ENCODE measurements around the gene DEGS1. TPM values are rescaled to one million over a fixed set of nuclear protein-coding genes. Genes with fewer than 3 reads are reported as not detected.

DEGS1 gene
- total RNA-seq, 1 experiment from 2014 or later: 20.0 TPM

DNA sequence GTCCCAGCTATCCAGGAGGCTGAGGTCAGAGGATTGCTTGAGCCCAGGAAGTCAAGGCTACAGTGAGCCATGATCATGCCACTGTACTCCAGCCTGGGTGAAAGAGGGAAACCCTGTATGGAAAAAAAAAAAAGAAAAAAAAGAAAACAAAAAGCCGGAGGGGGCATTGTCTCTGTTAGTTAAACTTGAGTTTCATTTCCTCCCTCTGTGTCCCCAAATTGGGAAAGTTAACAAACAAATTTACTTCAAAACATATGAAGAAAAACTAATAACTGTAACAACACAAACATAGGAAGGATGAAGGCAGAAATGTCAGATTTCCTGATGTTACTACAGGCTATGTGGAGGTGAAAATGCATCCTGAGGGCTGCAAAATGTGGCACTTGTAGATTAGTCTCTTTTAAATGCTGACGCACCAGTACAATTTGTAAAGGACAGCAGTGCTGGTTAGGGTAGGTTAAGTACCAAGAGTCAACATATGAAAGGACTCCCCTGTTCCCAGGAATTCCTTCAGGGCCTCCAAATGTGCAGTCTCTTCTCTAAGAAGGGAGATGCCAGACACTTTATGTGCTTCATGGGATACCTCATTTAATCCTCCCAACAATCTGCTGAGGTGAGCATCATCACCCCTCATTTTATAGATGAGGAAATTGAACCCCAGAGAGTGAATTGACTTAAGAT is 52.9 kb downstream of the DEGS1 start:
- no peaks in the 10 kb centered on the region for H3K27me3 ChIP-seq (ENCODE audit: insufficient read depth, low read depth)
- TF ChIP-seq EZH2 (IDR thresholded peaks at IDR 0.05; ENCODE audit: low read depth): no peak
- H3F3A ChIP-seq (ENCODE audit: insufficient read depth, low read depth): no peaks in the 10 kb centered on the region
- H2AFZ ChIP-seq: no peak overlapping the region
- POLR2A ChIA-PET (ENCODE audit: unreplicated experiment): no interaction called here
- intact Hi-C loops (cut with micrococcal nuclease; ENCODE audit: unreplicated experiment): no loop called here
- H3K79me2 ChIP-seq (ENCODE audit: low read depth): no peaks in the 10 kb centered on the region
- H3K36me3 ChIP-seq (ENCODE audit: low read depth): peaks cover 9% of the 10 kb centered on the region; the same call in 1 of the 2 replicates
- no peak overlapping the region for H3K4me3 ChIP-seq
- H3K27ac ChIP-seq: no peak overlapping the region
- no peaks in the 10 kb centered on the region for H3K9me2 ChIP-seq (ENCODE audit: insufficient read depth)
- no peaks in the 10 kb centered on the region for H3K9me3 ChIP-seq (ENCODE audit: insufficient read depth, low read depth)
- CTCF ChIA-PET: interaction anchor here (0.6 kb wide), 1 partner anchor 35 kb away, joined by 3 read pairs; no protein-coding TSS in a partner anchor
- no peak for DNase-seq
- H3K4me1 ChIP-seq (replicated peaks; ENCODE audit: insufficient read depth): no peaks in the 10 kb centered on the region
- no peaks in the 10 kb centered on the region for H4K20me1 ChIP-seq (ENCODE audit: insufficient read depth)
- BruUV-seq (replicated peaks): no TSS peak
- no peak overlapping the region for H3K4me2 ChIP-seq

DNA sequence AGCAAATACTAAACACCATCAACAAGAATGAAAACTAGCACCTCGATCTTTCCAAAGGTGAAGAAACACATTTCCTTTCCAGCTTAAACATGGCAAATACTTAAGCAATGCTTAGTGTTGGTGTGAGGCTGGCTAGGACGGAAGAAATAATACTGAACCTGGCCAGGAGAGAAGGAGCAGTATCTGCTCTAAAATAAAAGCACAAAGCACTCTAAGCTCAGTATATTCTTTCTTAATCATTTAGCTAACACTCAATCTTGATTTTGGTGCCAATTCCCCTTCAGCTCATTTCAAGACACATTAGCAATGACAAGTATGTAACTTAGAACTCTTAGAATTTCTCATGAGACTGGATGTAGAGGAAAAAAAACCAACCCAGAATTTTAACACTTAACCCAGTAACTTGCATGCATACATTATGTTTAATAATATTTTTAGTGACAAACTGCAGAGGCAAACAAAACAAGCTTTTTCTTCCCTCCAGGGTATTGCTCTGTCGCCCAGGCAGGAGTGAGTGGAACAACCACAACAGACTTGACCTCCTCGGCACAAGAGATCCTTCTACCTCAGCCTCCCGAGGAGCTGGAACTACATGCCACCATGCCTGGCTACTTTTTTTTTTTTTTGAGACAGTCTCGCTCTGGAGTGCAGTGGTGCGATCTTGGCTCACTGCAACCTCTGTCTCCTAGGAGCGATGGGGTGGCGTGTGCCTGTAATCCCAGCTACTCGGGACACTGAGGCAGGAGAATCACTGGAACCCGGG is 54.3 kb downstream of the DEGS1 start:
- TF ChIP-seq EZH2 (IDR thresholded peaks at IDR 0.05; ENCODE audit: low read depth): no peak
- TF ChIP-seq, protein P1, sequence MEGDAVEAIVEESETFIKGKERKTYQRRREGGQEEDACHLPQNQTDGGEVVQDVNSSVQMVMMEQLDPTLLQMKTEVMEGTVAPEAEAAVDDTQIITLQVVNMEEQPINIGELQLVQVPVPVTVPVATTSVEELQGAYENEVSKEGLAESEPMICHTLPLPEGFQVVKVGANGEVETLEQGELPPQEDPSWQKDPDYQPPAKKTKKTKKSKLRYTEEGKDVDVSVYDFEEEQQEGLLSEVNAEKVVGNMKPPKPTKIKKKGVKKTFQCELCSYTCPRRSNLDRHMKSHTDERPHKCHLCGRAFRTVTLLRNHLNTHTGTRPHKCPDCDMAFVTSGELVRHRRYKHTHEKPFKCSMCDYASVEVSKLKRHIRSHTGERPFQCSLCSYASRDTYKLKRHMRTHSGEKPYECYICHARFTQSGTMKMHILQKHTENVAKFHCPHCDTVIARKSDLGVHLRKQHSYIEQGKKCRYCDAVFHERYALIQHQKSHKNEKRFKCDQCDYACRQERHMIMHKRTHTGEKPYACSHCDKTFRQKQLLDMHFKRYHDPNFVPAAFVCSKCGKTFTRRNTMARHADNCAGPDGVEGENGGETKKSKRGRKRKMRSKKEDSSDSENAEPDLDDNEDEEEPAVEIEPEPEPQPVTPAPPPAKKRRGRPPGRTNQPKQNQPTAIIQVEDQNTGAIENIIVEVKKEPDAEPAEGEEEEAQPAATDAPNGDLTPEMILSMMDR (conservative IDR thresholded peaks at IDR 0.05): no peak
- no peaks in the 10 kb centered on the region for H3K9me3 ChIP-seq (ENCODE audit: insufficient read depth, low read depth)
- no TSS peak for BruUV-seq (replicated peaks)
- no peaks in the 10 kb centered on the region for H3K27me3 ChIP-seq (ENCODE audit: insufficient read depth, low read depth)
- no peak for DNase-seq
- H3K4me1 ChIP-seq (replicated peaks; ENCODE audit: insufficient read depth): no peaks in the 10 kb centered on the region
- no peaks in the 10 kb centered on the region for H3F3A ChIP-seq (ENCODE audit: insufficient read depth, low read depth)
- CTCF ChIA-PET: interaction anchor here (0.6 kb wide), 1 partner anchor 23 kb away, joined by 4 read pairs; no protein-coding TSS in a partner anchor
- H2AFZ ChIP-seq: no peak overlapping the region
- H3K27ac ChIP-seq: no peak overlapping the region
- POLR2A ChIA-PET (ENCODE audit: unreplicated experiment): no interaction called here
- intact Hi-C loops (cut with micrococcal nuclease; ENCODE audit: unreplicated experiment): no loop called here
- no peaks in the 10 kb centered on the region for H4K20me1 ChIP-seq (ENCODE audit: insufficient read depth)
- peaks cover 5% of the 10 kb centered on the region; the same call in 1 of the 2 replicates for H3K36me3 ChIP-seq (ENCODE audit: low read depth)
- H3K4me3 ChIP-seq: no peak overlapping the region
- H3K79me2 ChIP-seq (ENCODE audit: low read depth): no peaks in the 10 kb centered on the region
- H3K9me2 ChIP-seq (ENCODE audit: insufficient read depth): no peaks in the 10 kb centered on the region
- no peak overlapping the region for H3K4me2 ChIP-seq

DNA sequence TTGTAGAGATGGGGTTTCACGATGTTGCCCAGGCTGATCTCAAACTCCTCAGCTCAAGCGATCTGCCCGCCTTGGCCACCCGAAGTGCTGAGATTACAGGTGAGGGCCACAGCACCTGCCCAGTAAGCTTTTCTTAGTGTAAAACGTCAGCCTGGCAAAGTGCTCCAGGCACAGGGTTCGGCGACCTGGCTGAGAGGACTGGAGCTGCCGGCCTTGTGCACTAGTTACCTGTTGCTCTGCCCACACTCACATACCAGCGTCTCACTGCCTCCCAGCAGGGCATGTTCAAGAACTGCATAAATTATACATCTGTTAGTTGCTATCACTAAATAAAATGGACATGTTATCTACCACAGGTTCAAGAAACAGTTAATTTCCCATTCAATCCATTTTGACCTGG is 55.2 kb downstream of the DEGS1 start:
- Histone ChIP-seq H3K79me2 (ENCODE audit: low read depth) (no peaks in the 10 kb centered on the region), H2AFZ (no peak overlapping the region), H3K4me1 (replicated peaks; ENCODE audit: insufficient read depth) (no peaks in the 10 kb centered on the region), H3K4me2 (no peak overlapping the region), H3K36me3 (ENCODE audit: low read depth) (peaks cover 5% of the 10 kb centered on the region; the same call in 1 of the 2 replicates), H3K9me2 (ENCODE audit: insufficient read depth) (no peaks in the 10 kb centered on the region), H3F3A (ENCODE audit: insufficient read depth, low read depth) (no peaks in the 10 kb centered on the region), H4K20me1 (ENCODE audit: insufficient read depth) (no peaks in the 10 kb centered on the region), H3K27ac (no peak overlapping the region), H3K9me3 (ENCODE audit: insufficient read depth, low read depth) (no peaks in the 10 kb centered on the region), H3K27me3 (ENCODE audit: insufficient read depth, low read depth) (no peaks in the 10 kb centered on the region), H3K4me3 (no peak overlapping the region)
- no peak for TF ChIP-seq EZH2 (IDR thresholded peaks at IDR 0.05; ENCODE audit: low read depth)
- TF ChIP-seq, protein P1 (conservative IDR thresholded peaks at IDR 0.05): no peak
- intact Hi-C loops (cut with micrococcal nuclease; ENCODE audit: unreplicated experiment): no loop called here
- no TSS peak for BruUV-seq (replicated peaks)
- no peak for DNase-seq
- CTCF ChIA-PET: no interaction called here
- POLR2A ChIA-PET (ENCODE audit: unreplicated experiment): no interaction called here
